CD14-positive monocyte (primary cell): Measurements from ENCODE around the gene CIZ1. TPM values are rescaled to one million over a fixed set of nuclear protein-coding genes. Genes with fewer than 3 reads are reported as not detected.

Experiments
- DNase-seq, 3 donors: peaks; one replicate each; pipeline ENCODE4 v3.0.0-alpha.2; 2011 to 2022
- H2AFZ ChIP-seq: 2 replicates; pipeline ENCODE4 v1.6.0; 2012; ENCODE audit warnings: mild to moderate bottlenecking, low read depth, low read length, inconsistent platforms; ENCODE audit not compliant: insufficient read depth, poor library complexity, severe bottlenecking
- H3K27ac ChIP-seq, 2 donors: 1 replicate in 1 of 2; 2 replicates in 1 of 2; pipeline ENCODE4 v1.5.1; 2012 to 2013; ENCODE audit warnings: low read length in 2 of 2, control low read depth in 1 of 2, inconsistent platforms in 1 of 2, low read depth in 1 of 2, mild to moderate bottlenecking in 1 of 2
- H3K27me3 ChIP-seq, 2 donors: one replicate each; pipeline versions ENCODE4 v1.6.0 to v1.6.1; 2011 to 2013; ENCODE audit warnings: low read length in 2 of 2; ENCODE audit not compliant: control insufficient read depth in 2 of 2, insufficient read depth in 2 of 2
- H3K36me3 ChIP-seq, 2 donors: replicated peaks in 1 of 2; 1 replicate in 1 of 2; 2 replicates in 1 of 2; pipeline versions ENCODE4 v1.5.1 to v1.6.1; 2012 to 2013; ENCODE audit warnings: low read length in 2 of 2, control low read depth in 1 of 2, inconsistent platforms in 1 of 2, mild to moderate bottlenecking in 1 of 2; ENCODE audit not compliant: insufficient read depth in 2 of 2, control insufficient read depth in 1 of 2
- H3K4me1 ChIP-seq, 2 donors: 1 replicate in 1 of 2; 2 replicates in 1 of 2; pipeline versions ENCODE4 v1.5.1 to v1.6.1; 2012 to 2013; ENCODE audit warnings: low read length in 2 of 2, control low read depth in 1 of 2, inconsistent platforms in 1 of 2, mild to moderate bottlenecking in 1 of 2, moderate library complexity in 1 of 2; ENCODE audit not compliant: insufficient read depth in 2 of 2, control insufficient read depth in 1 of 2
- H3K4me2 ChIP-seq: replicated peaks from 2 replicates; pipeline ENCODE3; 2012; ENCODE audit warnings: low read length, moderate library complexity, mild to moderate bottlenecking; ENCODE audit not compliant: poor library complexity, severe bottlenecking; ENCODE audit errors: extremely low read depth
- H3K4me3 ChIP-seq, 3 experiments: fragments of 200-600 bp in 1 of 3; sonication (generic) in 1 of 3; replicated peaks in 1 of 3; 1 replicate in 2 of 3; 2 replicates in 1 of 3; pipeline ENCODE4 v1.5.1; 2011 to 2013; ENCODE audit warnings: low read length in 3 of 3, mild to moderate bottlenecking in 3 of 3, control low read depth in 2 of 3, low read depth in 2 of 3, inconsistent platforms in 1 of 3, moderate library complexity in 1 of 3
- H3K79me2 ChIP-seq: 2 replicates; pipeline ENCODE4 v1.6.0; 2012; ENCODE audit warnings: mild to moderate bottlenecking, control low read depth, inconsistent platforms, low read length, moderate library complexity; ENCODE audit not compliant: insufficient read depth
- H3K9ac ChIP-seq: 2 replicates; pipeline ENCODE4 v1.6.0; 2017; ENCODE audit warnings: low read length, mild to moderate bottlenecking; ENCODE audit not compliant: insufficient read depth, poor library complexity, severe bottlenecking
- H3K9me3 ChIP-seq, 2 donors: replicated peaks in 1 of 2; 1 replicate in 1 of 2; 2 replicates in 1 of 2; pipeline versions ENCODE4 v1.5.1 to v1.6.1; 2012 to 2013; ENCODE audit warnings: low read length in 2 of 2, control low read depth in 1 of 2; ENCODE audit not compliant: control insufficient read depth in 1 of 2, insufficient read depth in 1 of 2
- H4K20me1 ChIP-seq: 2 replicates; pipeline ENCODE4 v1.6.0; 2012; ENCODE audit warnings: mild to moderate bottlenecking, low read length, control low read depth, moderate library complexity; ENCODE audit not compliant: insufficient read depth
- H3K27ac Mint-ChIP-seq, 7 donors: one replicate each; pipeline ENCODE4 v1.8.0; 2020; ENCODE audit warnings: mild to moderate bottlenecking in 7 of 7, mixed read lengths in 7 of 7, moderate library complexity in 6 of 7, inconsistent platforms in 2 of 7
- H3K27me3 Mint-ChIP-seq, 3 donors: one replicate each; pipeline ENCODE4 v1.8.0; 2021 to 2022; ENCODE audit warnings: low read depth in 3 of 3, mild to moderate bottlenecking in 3 of 3, mixed read lengths in 3 of 3, moderate library complexity in 3 of 3, inconsistent platforms in 1 of 3
- H3K36me3 Mint-ChIP-seq, 2 donors: one replicate each; pipeline ENCODE4 v1.8.0; 2020; ENCODE audit warnings: mixed read lengths in 2 of 2, inconsistent platforms in 1 of 2, mild to moderate bottlenecking in 1 of 2
- H3K4me1 Mint-ChIP-seq: one replicate; pipeline ENCODE4 v1.8.0; 2020; ENCODE audit warnings: mild to moderate bottlenecking, mixed read lengths
- H3K4me3 Mint-ChIP-seq, 2 donors: one replicate each; pipeline ENCODE4 v1.8.0; 2020; ENCODE audit warnings: mild to moderate bottlenecking in 2 of 2, mixed read lengths in 2 of 2, moderate library complexity in 1 of 2
- H3K9me3 Mint-ChIP-seq, 7 donors: one replicate each; pipeline ENCODE4 v1.8.0; 2020 to 2022; ENCODE audit warnings: mixed read lengths in 7 of 7, mild to moderate bottlenecking in 6 of 7, moderate library complexity in 6 of 7, inconsistent platforms in 2 of 7
- WGBS: methylation state at CpG from one replicate; pipeline ENCODE4 v1.1.5; 2013; ENCODE audit warnings: missing lambda C conversion rate; ENCODE audit not compliant: insufficient coverage; 5-methylcytosine and 5-hydroxymethylcytosine counted together
- intact Hi-C, 2 donors: fragments of 100-400 bp; cut with micrococcal nuclease; formaldehyde crosslinking; loops; one replicate each; pipeline versions ENCODE4 v1.15.0 to v1.15.1; 2023
- polyA plus RNA-seq, 3 donors: library from polyadenylated mRNA; depleted of rRNA in 1 of 3; unstranded in 2 of 3; stranded (reverse) in 1 of 3; fragments of 300-500 nt in 2 of 3; fragments of >200 nt in 1 of 3; fragmentation: Illumina TruSeq in 2 of 3; gene quantifications; 1 replicate in 2 of 3; 2 replicates in 1 of 3; pipeline ENCODE4 v1.2.3, GENCODE V29; 2012 to 2021
- TF ChIP-seq, protein P1 (sequence below): fragments of 200-600 bp; IDR thresholded peaks from one replicate; pipeline ENCODE4 v1.8.0; 2022; ENCODE audit warnings: antibody characterized with exemption, mild to moderate bottlenecking

CIZ1 gene
- polyA plus RNA-seq, 3 donors, result 3.4 to 53.7 (median 5.9) TPM

DNA sequence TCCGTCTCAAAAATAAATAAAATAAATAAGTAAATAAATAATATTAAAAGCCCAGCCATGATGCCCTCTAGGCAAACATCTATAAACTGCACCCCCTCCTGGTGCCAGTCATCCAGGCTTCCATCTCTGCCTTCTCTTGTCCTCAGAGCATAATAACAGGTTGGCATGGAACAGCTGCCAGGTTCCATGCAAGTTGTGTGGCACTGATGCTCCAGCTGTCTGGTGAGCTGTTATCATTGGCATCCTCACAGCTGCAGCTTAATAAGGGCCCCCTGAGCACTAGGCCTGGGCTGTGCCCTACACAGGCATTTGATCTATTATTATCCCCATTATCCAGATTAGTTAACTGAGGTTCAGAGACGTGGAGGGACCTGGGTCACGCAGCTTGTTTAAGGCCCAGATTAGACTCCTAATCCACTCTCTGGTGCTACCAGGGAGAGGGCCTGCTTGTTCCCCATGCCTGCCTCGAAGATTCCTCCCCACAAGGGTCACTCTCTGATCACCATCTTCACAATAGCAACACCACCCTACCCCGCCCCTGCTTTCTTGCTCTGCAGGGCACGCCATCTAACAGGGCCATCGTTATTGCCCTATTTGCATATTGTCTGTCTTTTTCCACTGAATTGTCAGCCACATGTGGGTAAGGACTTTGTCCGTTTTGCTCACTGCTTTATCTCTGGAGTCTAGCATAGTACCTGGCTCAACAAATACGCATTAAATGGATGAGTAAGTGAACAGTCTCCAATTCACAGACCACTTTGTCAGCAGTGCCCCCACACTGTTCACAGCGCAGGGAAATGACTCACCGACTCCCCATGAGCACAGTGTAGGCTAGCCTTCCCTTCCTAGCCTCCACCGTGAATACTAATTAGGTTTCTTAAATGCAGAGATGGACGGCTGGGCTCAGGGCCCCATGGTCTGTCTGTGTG is 10.3 kb upstream of the CIZ1 start:
- H3K9me3 Mint-ChIP-seq, result peaks cover 0 to 8% (median 0%) of the 10 kb centered on the region in 7 donors
- Histone ChIP-seq H3K27me3 (peaks cover 0 to 18% of the 10 kb centered on the region in 2 donors), H3K4me3 (no peak overlapping the region), H3K4me1 (peaks cover 13 to 22% of the 10 kb centered on the region in 2 donors), H3K27ac (no peak overlapping the region), H3K36me3 (no peaks in the 10 kb centered on the region), H3K9ac (no peak overlapping the region), H3K4me2 (no peak overlapping the region), H2AFZ (no peak overlapping the region), H3K9me3 (no peaks in the 10 kb centered on the region), H3K79me2 (no peaks in the 10 kb centered on the region), H4K20me1 (no peaks in the 10 kb centered on the region)
- peaks cover 15% of the 10 kb centered on the region for H3K4me1 Mint-ChIP-seq
- H3K27me3 Mint-ChIP-seq, result peaks cover 13 to 26% (median 18%) of the 10 kb centered on the region in 3 donors
- no peak overlapping the region for H3K4me3 Mint-ChIP-seq
- TF ChIP-seq, protein P1, sequence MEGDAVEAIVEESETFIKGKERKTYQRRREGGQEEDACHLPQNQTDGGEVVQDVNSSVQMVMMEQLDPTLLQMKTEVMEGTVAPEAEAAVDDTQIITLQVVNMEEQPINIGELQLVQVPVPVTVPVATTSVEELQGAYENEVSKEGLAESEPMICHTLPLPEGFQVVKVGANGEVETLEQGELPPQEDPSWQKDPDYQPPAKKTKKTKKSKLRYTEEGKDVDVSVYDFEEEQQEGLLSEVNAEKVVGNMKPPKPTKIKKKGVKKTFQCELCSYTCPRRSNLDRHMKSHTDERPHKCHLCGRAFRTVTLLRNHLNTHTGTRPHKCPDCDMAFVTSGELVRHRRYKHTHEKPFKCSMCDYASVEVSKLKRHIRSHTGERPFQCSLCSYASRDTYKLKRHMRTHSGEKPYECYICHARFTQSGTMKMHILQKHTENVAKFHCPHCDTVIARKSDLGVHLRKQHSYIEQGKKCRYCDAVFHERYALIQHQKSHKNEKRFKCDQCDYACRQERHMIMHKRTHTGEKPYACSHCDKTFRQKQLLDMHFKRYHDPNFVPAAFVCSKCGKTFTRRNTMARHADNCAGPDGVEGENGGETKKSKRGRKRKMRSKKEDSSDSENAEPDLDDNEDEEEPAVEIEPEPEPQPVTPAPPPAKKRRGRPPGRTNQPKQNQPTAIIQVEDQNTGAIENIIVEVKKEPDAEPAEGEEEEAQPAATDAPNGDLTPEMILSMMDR, result no peak
- DNase-seq, result no peak
- WGBS, result 100% methylated on average over 3 of the region's 13 CpGs
- H3K36me3 Mint-ChIP-seq, result peaks cover 0 to 2% of the 10 kb centered on the region in 2 donors
- H3K27ac Mint-ChIP-seq, result no peak overlapping the region
- intact Hi-C loops, result no loop called here

DNA sequence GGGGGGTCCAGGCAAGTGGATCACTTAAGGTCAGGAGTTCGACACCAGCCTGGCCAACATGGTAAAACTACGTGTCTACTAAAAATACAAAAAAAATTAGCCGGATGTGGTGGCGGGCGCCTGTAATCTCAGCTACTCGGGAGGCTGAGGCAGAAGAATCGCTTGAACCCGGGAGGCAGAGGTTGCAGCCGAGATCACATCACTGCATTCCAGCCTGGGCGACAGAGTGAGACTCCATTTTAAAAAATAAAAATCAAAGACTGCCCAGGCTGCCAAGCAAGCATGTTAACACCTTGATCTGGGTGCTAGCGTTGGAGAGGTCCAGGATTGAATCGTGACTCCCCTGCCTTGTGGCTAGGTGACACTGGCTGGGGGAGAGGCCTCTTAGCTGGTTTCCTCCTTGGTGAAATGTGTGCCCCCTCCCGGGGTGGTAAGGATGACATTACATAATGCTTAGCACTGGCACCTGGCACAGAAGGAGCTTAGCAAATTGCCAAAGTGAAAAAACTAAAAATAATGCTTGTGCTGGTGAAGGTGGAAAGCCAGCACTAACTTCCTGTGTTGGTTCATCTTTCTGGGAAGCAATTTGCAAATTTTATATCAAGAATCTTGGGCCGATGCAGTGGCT is 2.2 kb upstream of the CIZ1 start:
- WGBS, result 79% methylated on average over 12 of the region's 14 CpGs
- Histone ChIP-seq H3K4me1 (peaks cover 23 to 27% of the 10 kb centered on the region in 2 donors), H3K9ac (no peak overlapping the region), H3K36me3 (peaks cover 0 to 7% of the 10 kb centered on the region in 2 donors), H3K4me3 (no peak overlapping the region), H3K4me2 (no peak overlapping the region), H3K27me3 (peaks cover 0 to 16% of the 10 kb centered on the region in 2 donors), H3K79me2 (peaks cover 12% of the 10 kb centered on the region), H3K9me3 (no peaks in the 10 kb centered on the region), H3K27ac (no peak overlapping the region), H2AFZ (no peak overlapping the region), H4K20me1 (no peaks in the 10 kb centered on the region)
- peak overlapping the region in 2 of 7 donors; percentile 71 to 80 for H3K27ac Mint-ChIP-seq
- H3K36me3 Mint-ChIP-seq, result peaks cover 9 to 10% of the 10 kb centered on the region in 2 donors
- TF ChIP-seq, protein P1, result no peak
- no peak for DNase-seq
- peaks cover 0 to 9% (median 3%) of the 10 kb centered on the region in 3 donors for H3K27me3 Mint-ChIP-seq
- H3K4me3 Mint-ChIP-seq, result no peak overlapping the region
- intact Hi-C loops, result no loop called here
- H3K4me1 Mint-ChIP-seq, result peaks cover 22% of the 10 kb centered on the region
- no peaks in the 10 kb centered on the region for H3K9me3 Mint-ChIP-seq
